Duodenal mucosa (tissue), 2 donors: ENCODE data around the gene RNF121.

Source experiments
- H3K27ac ChIP-seq: one replicate; pipeline ENCODE4 v1.7.0; 2013; ENCODE audit warnings: low read depth, low read length
- H3K27me3 ChIP-seq, 2 donors: one replicate each; pipeline ENCODE4 v1.7.0; 2013; ENCODE audit warnings: low read length in 2 of 2, control low read depth in 1 of 2; ENCODE audit not compliant: insufficient read depth in 2 of 2, control insufficient read depth in 1 of 2
- H3K36me3 ChIP-seq, 2 donors: one replicate each; pipeline ENCODE4 v1.7.0; 2013; ENCODE audit warnings: low read length in 2 of 2, control low read depth in 1 of 2; ENCODE audit not compliant: insufficient read depth in 2 of 2, control insufficient read depth in 1 of 2
- H3K4me1 ChIP-seq, 2 donors: one replicate each; pipeline ENCODE4 v1.7.0; 2013; ENCODE audit warnings: low read length in 2 of 2, control low read depth in 1 of 2; ENCODE audit not compliant: insufficient read depth in 2 of 2, control insufficient read depth in 1 of 2
- H3K4me3 ChIP-seq, 2 donors: one replicate each; pipeline ENCODE4 v1.7.0; 2013; ENCODE audit warnings: low read length in 2 of 2, low read depth in 1 of 2
- H3K9ac ChIP-seq, 2 donors: one replicate each; pipeline ENCODE4 v1.7.0; 2013; ENCODE audit warnings: low read length in 2 of 2, low read depth in 1 of 2
- H3K9me3 ChIP-seq, 2 donors: one replicate each; pipeline ENCODE4 v1.7.0; 2013; ENCODE audit warnings: low read length in 2 of 2, control low read depth in 1 of 2; ENCODE audit not compliant: control insufficient read depth in 1 of 2

RNF121 gene

GRCh38 chr11:71997594-71997993 lies 68.7 kb downstream of the RNF121 start:
- Histone ChIP-seq H3K9ac (no peak overlapping the region), H3K36me3 (peaks cover 23 to 43% of the 10 kb centered on the region in 2 donors), H3K27ac (no peak overlapping the region), H3K9me3 (no peaks in the 10 kb centered on the region), H3K27me3 (no peaks in the 10 kb centered on the region), H3K4me3 (no peak overlapping the region), H3K4me1 (peaks cover 23 to 28% of the 10 kb centered on the region in 2 donors)

GRCh38 chr11:71998061-71998460 lies 69.2 kb downstream of the RNF121 start:
- H3K4me3 ChIP-seq: no peak overlapping the region
- H3K27me3 ChIP-seq: no peaks in the 10 kb centered on the region
- H3K9me3 ChIP-seq: no peaks in the 10 kb centered on the region
- H3K27ac ChIP-seq: no peak overlapping the region
- peaks cover 23 to 28% of the 10 kb centered on the region in 2 donors for H3K4me1 ChIP-seq
- no peak overlapping the region for H3K9ac ChIP-seq
- peaks cover 27 to 48% of the 10 kb centered on the region in 2 donors for H3K36me3 ChIP-seq

GRCh38 chr11:71998649-71999310 lies 69.9 kb downstream of the RNF121 start, which contains the start of gene IL18BP:
Gene IL18BP, plus strand, starts transcription at chr11:71998909. Its CDS starts 1,076 bp downstream, at chr11:71999985.
- H3K4me1 ChIP-seq: peaks cover 23 to 28% of the 10 kb centered on the region in 2 donors
- H3K9me3 ChIP-seq: no peaks in the 10 kb centered on the region
- H3K27ac ChIP-seq: peak within 1 kb of the TSS; percentile 49
- peak within 1 kb of the TSS; percentile 46 to 48 for H3K4me3 ChIP-seq
- no peaks in the 10 kb centered on the region for H3K27me3 ChIP-seq
- H3K9ac ChIP-seq: peak within 1 kb of the TSS; percentile 8 to 33
- H3K36me3 ChIP-seq: peaks cover 34 to 55% of the 10 kb centered on the region in 2 donors

- Histone ChIP-seq H3K9me3 (no peaks in the 10 kb centered on the region), H3K27me3 (no peaks in the 10 kb centered on the region), H3K27ac (peak overlapping the region; percentile 49), H3K36me3 (peaks cover 39 to 61% of the 10 kb centered on the region in 2 donors), H3K4me1 (peaks cover 23 to 28% of the 10 kb centered on the region in 2 donors), H3K4me3 (peak overlapping the region; percentile 46 to 48), H3K9ac (peak overlapping the region; percentile 8 to 33)
Observed at GRCh38 chr11:71999362-71999761, 70.5 kb downstream of the RNF121 start.

GRCh38 chr11:71999798-72000197 lies 71.0 kb downstream of the RNF121 start:
- peak overlapping the region in 1 of 2 donors; percentile 8 for H3K9ac ChIP-seq
- peaks cover 43 to 64% of the 10 kb centered on the region in 2 donors for H3K36me3 ChIP-seq

GRCh38 chr11:72000202-72000867 lies 71.5 kb downstream of the RNF121 start:
- Histone ChIP-seq H3K36me3 (peaks cover 48 to 64% of the 10 kb centered on the region in 2 donors), H3K27me3 (no peaks in the 10 kb centered on the region), H3K27ac (peak overlapping the region; percentile 11), H3K9me3 (no peaks in the 10 kb centered on the region), H3K9ac (no peak overlapping the region), H3K4me1 (peaks cover 23 to 28% of the 10 kb centered on the region in 2 donors), H3K4me3 (no peak overlapping the region)

More at GRCh38 chr11:71999798-72000197, 71.0 kb downstream of the RNF121 start:
- peaks cover 23 to 28% of the 10 kb centered on the region in 2 donors for H3K4me1 ChIP-seq
- no peaks in the 10 kb centered on the region for H3K9me3 ChIP-seq
- H3K27ac ChIP-seq: peak overlapping the region; percentile 11
- peak overlapping the region; percentile 46 to 48 for H3K4me3 ChIP-seq
- no peaks in the 10 kb centered on the region for H3K27me3 ChIP-seq

- Histone ChIP-seq H3K4me1 (peaks cover 23 to 28% of the 10 kb centered on the region in 2 donors), H3K36me3 (peaks cover 57 to 67% of the 10 kb centered on the region in 2 donors), H3K4me3 (no peak overlapping the region), H3K27me3 (no peaks in the 10 kb centered on the region), H3K27ac (no peak overlapping the region), H3K9ac (no peak overlapping the region), H3K9me3 (no peaks in the 10 kb centered on the region)
Observed at GRCh38 chr11:72001285-72001684, 72.4 kb downstream of the RNF121 start.

GRCh38 chr11:72001834-72002591 lies 73.2 kb downstream of the RNF121 start:
- Histone ChIP-seq H3K27me3 (no peaks in the 10 kb centered on the region), H3K9ac (peak overlapping the region in 1 of 2 donors; percentile 2), H3K36me3 (peaks cover 65 to 72% of the 10 kb centered on the region in 2 donors), H3K9me3 (no peaks in the 10 kb centered on the region), H3K27ac (no peak overlapping the region), H3K4me3 (no peak overlapping the region), H3K4me1 (peaks cover 23 to 28% of the 10 kb centered on the region in 2 donors)

- no peak overlapping the region for H3K27ac ChIP-seq
Observed at GRCh38 chr11:72002841-72003775, 74.3 kb downstream of the RNF121 start.

More at GRCh38 chr11:72002841-72003775, 74.3 kb downstream of the RNF121 start:
- Histone ChIP-seq H3K4me1 (peaks cover 23 to 27% of the 10 kb centered on the region in 2 donors), H3K9ac (no peak overlapping the region), H3K4me3 (no peak overlapping the region), H3K9me3 (no peaks in the 10 kb centered on the region), H3K36me3 (peaks cover 76 to 80% of the 10 kb centered on the region in 2 donors), H3K27me3 (no peaks in the 10 kb centered on the region)
